ENCODE measurements around the gene MYOZ3.

DNA sequence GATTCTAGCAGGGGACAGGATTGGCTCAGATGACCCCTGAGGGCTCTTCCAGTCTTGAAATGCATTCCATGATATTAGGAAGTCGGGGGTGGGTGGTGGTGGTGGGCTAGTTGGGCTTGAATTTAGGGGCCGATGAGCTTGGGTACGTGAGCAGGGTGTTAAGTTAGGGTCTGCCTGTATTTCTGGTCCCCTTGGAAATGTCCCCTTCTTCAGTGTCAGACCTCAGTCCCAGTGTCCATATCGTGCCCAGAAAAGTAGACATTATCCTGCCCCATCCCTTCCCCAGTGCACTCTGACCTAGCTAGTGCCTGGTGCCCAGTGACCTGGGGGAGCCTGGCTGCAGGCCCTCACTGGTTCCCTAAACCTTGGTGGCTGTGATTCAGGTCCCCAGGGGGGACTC, 2.9 kb upstream of the MYOZ3 start:
- TF ChIP-seq EP300 (IDR thresholded peaks at IDR 0.05): no peak
- no peak for TF ChIP-seq CTCF (IDR thresholded peaks at IDR 0.05)
- no peak for TF ChIP-seq POLR2A (IDR thresholded peaks at IDR 0.05)

Data from sigmoid colon (tissue), 4 donors.